Loucy (cell line): ENCODE data around the gene RGS12.

ENCODE experiments used
- H2AFZ ChIP-seq: fragments of 200-600 bp; sonication (generic); 2 replicates; pipeline ENCODE4 v1.6.0; 2016; ENCODE audit warnings: antibody characterized with exemption, mild to moderate bottlenecking, low read length, moderate library complexity
- H3F3A ChIP-seq: fragments of 200-600 bp; 2 replicates; pipeline ENCODE4 v1.6.0; 2016; ENCODE audit warnings: antibody characterized with exemption, low read depth, mild to moderate bottlenecking
- H3K27me3 ChIP-seq: fragments of 200-600 bp; sonication (generic); 2 replicates; pipeline ENCODE4 v1.6.1; 2014; ENCODE audit warnings: low read length, mild to moderate bottlenecking; ENCODE audit not compliant: insufficient read depth, poor library complexity, severe bottlenecking
- H3K36me3 ChIP-seq: fragments of 200-600 bp; sonication (generic); 2 replicates; pipeline ENCODE4 v1.6.1; 2016; ENCODE audit warnings: low read length; ENCODE audit not compliant: insufficient read depth
- H3K4me1 ChIP-seq: fragments of 200-600 bp; sonication (generic); 2 replicates; pipeline ENCODE4 v1.5.1; 2014; ENCODE audit warnings: low read length, mild to moderate bottlenecking; ENCODE audit not compliant: insufficient read depth, poor library complexity, severe bottlenecking
- H3K4me2 ChIP-seq: fragments of 200-600 bp; sonication (generic); 2 replicates; pipeline ENCODE4 v1.6.0; 2014; ENCODE audit warnings: antibody characterized with exemption, low read length, low read depth, mild to moderate bottlenecking; ENCODE audit not compliant: poor library complexity, severe bottlenecking
- H3K4me3 ChIP-seq: fragments of 200-600 bp; sonication (generic); 2 replicates; pipeline ENCODE4 v1.5.1; 2014; ENCODE audit warnings: low read length, mild to moderate bottlenecking, mixed read lengths; ENCODE audit not compliant: poor library complexity, severe bottlenecking
- H3K79me2 ChIP-seq: fragments of 200-600 bp; sonication (generic); 2 replicates; pipeline ENCODE4 v1.6.1; 2014; ENCODE audit warnings: low read length; ENCODE audit not compliant: insufficient read depth
- H3K9ac ChIP-seq: fragments of 200-600 bp; sonication (generic); 2 replicates; pipeline ENCODE4 v1.6.0; 2014; ENCODE audit warnings: mild to moderate bottlenecking, low read depth, low read length, moderate library complexity; ENCODE audit not compliant: poor library complexity, severe bottlenecking
- H3K9me2 ChIP-seq: fragments of 200-600 bp; sonication (generic); replicated peaks from 2 replicates; pipeline ENCODE4 v1.6.1; 2016; ENCODE audit warnings: low read depth, low read length, mixed read lengths
- H3K9me3 ChIP-seq: fragments of 200-600 bp; sonication (generic); 2 replicates; pipeline ENCODE4 v1.6.1; 2014; ENCODE audit warnings: mild to moderate bottlenecking, antibody characterized with exemption, low read length, low read depth; ENCODE audit not compliant: insufficient read depth
- H4K20me1 ChIP-seq: fragments of 200-600 bp; sonication (generic); 2 replicates; pipeline ENCODE4 v1.6.0; 2014; ENCODE audit warnings: antibody characterized with exemption, low read length, mild to moderate bottlenecking; ENCODE audit not compliant: insufficient read depth, poor library complexity, severe bottlenecking
- EZH2phosphoT487 ChIP-seq: fragments of 200-600 bp; IDR thresholded peaks from 2 replicates; pipeline ENCODE4 v1.6.1; 2018; ENCODE audit warnings: antibody characterized with exemption, mild to moderate bottlenecking, moderate library complexity, borderline replicate concordance
- TF ChIP-seq, protein P1 (sequence below): fragments of 200-600 bp; sonication (generic); conservative IDR thresholded peaks from 2 replicates; pipeline ENCODE4 v1.5.1; 2014; ENCODE audit warnings: mild to moderate bottlenecking, antibody characterized with exemption, low read length

The RGS12 gene

DNA sequence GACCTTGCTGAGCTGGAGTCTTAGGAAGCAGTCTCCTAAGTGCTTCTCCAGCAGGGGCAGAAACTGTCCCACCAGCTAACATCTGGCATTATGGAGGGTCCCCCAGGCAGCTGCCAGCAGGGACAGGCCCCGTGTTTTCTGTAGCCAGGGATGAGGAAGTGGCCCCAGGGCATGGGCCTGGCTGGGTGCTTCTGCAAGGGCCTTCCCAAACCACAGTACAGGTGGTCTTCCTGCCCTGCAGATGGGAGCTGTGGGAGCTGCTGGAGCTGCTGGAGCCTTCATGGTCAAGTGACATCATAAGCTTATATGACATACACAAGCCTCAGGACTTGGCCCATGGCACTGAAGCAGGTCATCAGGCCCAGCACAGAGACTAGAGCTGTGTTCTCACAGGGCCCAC is 48.8 kb upstream of the RGS12 start:
- no peak for TF ChIP-seq EZH2phosphoT487
- TF ChIP-seq, protein P1, sequence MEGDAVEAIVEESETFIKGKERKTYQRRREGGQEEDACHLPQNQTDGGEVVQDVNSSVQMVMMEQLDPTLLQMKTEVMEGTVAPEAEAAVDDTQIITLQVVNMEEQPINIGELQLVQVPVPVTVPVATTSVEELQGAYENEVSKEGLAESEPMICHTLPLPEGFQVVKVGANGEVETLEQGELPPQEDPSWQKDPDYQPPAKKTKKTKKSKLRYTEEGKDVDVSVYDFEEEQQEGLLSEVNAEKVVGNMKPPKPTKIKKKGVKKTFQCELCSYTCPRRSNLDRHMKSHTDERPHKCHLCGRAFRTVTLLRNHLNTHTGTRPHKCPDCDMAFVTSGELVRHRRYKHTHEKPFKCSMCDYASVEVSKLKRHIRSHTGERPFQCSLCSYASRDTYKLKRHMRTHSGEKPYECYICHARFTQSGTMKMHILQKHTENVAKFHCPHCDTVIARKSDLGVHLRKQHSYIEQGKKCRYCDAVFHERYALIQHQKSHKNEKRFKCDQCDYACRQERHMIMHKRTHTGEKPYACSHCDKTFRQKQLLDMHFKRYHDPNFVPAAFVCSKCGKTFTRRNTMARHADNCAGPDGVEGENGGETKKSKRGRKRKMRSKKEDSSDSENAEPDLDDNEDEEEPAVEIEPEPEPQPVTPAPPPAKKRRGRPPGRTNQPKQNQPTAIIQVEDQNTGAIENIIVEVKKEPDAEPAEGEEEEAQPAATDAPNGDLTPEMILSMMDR: no peak
- H2AFZ ChIP-seq: no peak overlapping the region
- H3K9ac ChIP-seq: no peak overlapping the region
- H3K36me3 ChIP-seq: peaks cover 8% of the 10 kb centered on the region; the same call in 1 of the 2 replicates
- no peak overlapping the region for H3K4me2 ChIP-seq
- H3K4me3 ChIP-seq: no peak overlapping the region
- no peaks in the 10 kb centered on the region for H3F3A ChIP-seq
- no peaks in the 10 kb centered on the region for H3K79me2 ChIP-seq
- no peaks in the 10 kb centered on the region for H4K20me1 ChIP-seq
- peaks cover 5% of the 10 kb centered on the region for H3K4me1 ChIP-seq
- H3K27me3 ChIP-seq: no peaks in the 10 kb centered on the region
- no peaks in the 10 kb centered on the region for H3K9me2 ChIP-seq
- H3K9me3 ChIP-seq: no peaks in the 10 kb centered on the region

DNA sequence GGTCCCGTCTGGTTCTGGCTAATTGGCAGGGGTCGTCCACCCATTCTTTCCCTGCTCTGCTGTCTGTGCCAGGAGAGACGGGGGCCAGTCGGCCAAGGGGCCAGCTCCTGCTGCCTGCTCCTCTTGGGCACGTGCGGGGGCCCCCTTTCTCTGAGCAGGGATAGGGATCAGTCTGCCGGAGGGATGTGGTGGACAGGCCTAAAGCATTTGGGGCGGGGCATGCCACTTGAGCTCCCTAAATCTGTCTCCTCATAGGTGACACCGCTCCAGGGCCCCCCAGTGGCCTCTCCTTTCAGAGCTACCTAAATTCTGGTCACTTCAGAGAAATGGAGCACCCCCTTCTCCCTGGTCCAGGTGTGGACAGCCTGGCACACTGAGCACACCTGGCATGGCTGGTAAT is 48.1 kb upstream of the RGS12 start:
- H3K79me2 ChIP-seq: no peaks in the 10 kb centered on the region
- no peak overlapping the region for H2AFZ ChIP-seq
- peaks cover 5% of the 10 kb centered on the region for H3K4me1 ChIP-seq
- no peaks in the 10 kb centered on the region for H4K20me1 ChIP-seq
- no peaks in the 10 kb centered on the region for H3K27me3 ChIP-seq
- H3K36me3 ChIP-seq: peaks cover 6% of the 10 kb centered on the region; the same call in 1 of the 2 replicates
- H3F3A ChIP-seq: no peaks in the 10 kb centered on the region
- no peaks in the 10 kb centered on the region for H3K9me2 ChIP-seq
- no peak for TF ChIP-seq EZH2phosphoT487
- TF ChIP-seq, protein P1: no peak
- H3K9me3 ChIP-seq: no peaks in the 10 kb centered on the region
- no peak overlapping the region for H3K4me2 ChIP-seq
- no peak overlapping the region for H3K9ac ChIP-seq
- no peak overlapping the region for H3K4me3 ChIP-seq

DNA sequence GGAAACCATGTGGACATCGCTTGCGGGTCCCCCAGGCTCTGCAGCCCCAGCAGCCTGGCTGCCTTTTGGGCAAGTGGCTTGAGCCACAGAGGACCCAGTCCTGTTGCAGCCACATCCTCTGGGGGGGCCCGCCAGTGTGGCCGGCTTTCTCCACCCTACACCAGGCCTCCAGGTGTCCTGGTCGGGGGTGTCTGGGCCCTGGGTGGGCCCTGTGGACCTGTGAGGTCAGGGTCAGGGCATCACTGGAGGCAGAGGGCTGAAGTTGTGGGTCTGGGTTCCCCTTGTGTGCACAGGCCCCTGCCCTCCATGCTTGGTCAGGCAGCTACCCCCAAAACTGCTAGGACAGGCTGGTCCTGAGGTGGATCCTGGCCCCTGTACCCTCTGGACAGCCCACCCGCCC is 47.1 kb upstream of the RGS12 start:
- no peaks in the 10 kb centered on the region for H4K20me1 ChIP-seq
- no peak overlapping the region for H2AFZ ChIP-seq
- no peaks in the 10 kb centered on the region for H3K27me3 ChIP-seq
- H3K4me1 ChIP-seq: peaks cover 5% of the 10 kb centered on the region
- no peaks in the 10 kb centered on the region; the same call in 1 of the 2 replicates for H3K36me3 ChIP-seq
- no peaks in the 10 kb centered on the region for H3K79me2 ChIP-seq
- H3K9me2 ChIP-seq: no peaks in the 10 kb centered on the region
- no peak overlapping the region for H3K4me2 ChIP-seq
- H3K9me3 ChIP-seq: no peaks in the 10 kb centered on the region
- no peaks in the 10 kb centered on the region for H3F3A ChIP-seq
- H3K4me3 ChIP-seq: no peak overlapping the region
- TF ChIP-seq EZH2phosphoT487: no peak
- TF ChIP-seq, protein P1: no peak
- no peak overlapping the region for H3K9ac ChIP-seq
